ENCODE data around the gene LEPROT.

Gene LEPROT

DNA sequence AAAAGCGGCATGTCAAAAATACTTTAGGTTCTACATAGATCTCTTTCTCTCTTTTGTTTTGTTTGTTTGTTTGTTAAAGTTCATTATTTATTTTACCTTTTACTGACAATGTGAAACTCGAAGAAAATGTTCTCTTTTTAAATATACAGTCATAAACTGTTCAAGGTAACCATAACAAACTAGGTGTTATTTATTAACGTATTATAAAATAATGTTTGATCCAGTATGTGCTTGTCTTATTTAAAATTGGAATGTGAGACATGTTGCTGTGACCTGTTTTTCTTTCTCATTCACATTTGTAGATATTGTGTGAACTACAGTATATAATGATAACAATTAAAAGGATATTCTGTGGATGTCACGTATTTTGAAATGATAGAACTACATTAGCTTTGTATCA lies 5.9 kb upstream of the LEPROT start:
- Histone ChIP-seq H3K27me3 (ENCODE audit: insufficient read depth, low read length, poor library complexity) (no peaks in the 10 kb centered on the region), H2AFZ (ENCODE audit: low read depth, low read length) (no peak overlapping the region), H3K4me1 (ENCODE audit: insufficient read depth, low read length) (peaks cover 6% of the 10 kb centered on the region), H3K9ac (ENCODE audit: low read depth, low read length) (no peak overlapping the region), H3K4me3 (ENCODE audit: low read depth in 1 of 2, low read length in 2 of 2) (no peak overlapping the region), H3K36me3 (ENCODE audit: insufficient read depth, low read length) (no peaks in the 10 kb centered on the region), H4K20me1 (ENCODE audit: insufficient read depth, low read length) (no peaks in the 10 kb centered on the region), H3K27ac (ENCODE audit: low read length) (no peak overlapping the region), H3K9me3 (ENCODE audit: insufficient read depth, low read length, severe bottlenecking) (no peaks in the 10 kb centered on the region), H3K4me2 (ENCODE audit: insufficient read depth, low read length) (no peak overlapping the region), H3K79me2 (ENCODE audit: insufficient read depth, low read length) (no peaks in the 10 kb centered on the region)
- DNase-seq = no peak
- ATAC-seq (ENCODE audit: insufficient read depth, low read depth) = no peak
- no peak for TF ChIP-seq EZH2 (IDR thresholded peaks at IDR 0.05; ENCODE audit: borderline replicate concordance, low read depth, low read length, severe bottlenecking)
- no peak for TF ChIP-seq CTCF (IDR thresholded peaks at IDR 0.05; ENCODE audit: borderline replicate concordance, extremely low read depth, low read length, poor library complexity, severe bottlenecking)

DNA sequence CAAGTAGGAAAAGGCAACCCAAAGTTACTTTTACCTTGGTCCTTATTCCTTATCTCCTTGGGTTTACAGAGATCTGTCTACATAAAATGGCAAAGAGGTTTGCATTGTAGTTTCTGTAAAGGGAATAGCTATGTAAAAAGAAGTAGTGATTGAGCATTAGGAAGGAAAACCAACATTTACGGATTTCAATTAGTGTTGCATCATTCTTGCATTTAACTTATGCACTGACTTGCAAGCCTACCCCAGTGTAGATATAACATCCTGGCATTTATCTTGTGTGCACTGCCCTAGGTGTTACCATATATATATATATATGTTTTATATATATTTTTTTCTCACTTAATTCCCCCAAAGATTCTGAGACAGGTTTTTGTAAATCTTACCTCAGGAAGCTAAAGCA lies 3.7 kb upstream of the LEPROT start:
- Histone ChIP-seq H3K4me3 (ENCODE audit: low read depth in 1 of 2, low read length in 2 of 2) (no peak overlapping the region), H3K9ac (ENCODE audit: low read depth, low read length) (no peak overlapping the region), H3K9me3 (ENCODE audit: insufficient read depth, low read length, severe bottlenecking) (no peaks in the 10 kb centered on the region), H3K4me2 (ENCODE audit: insufficient read depth, low read length) (no peak overlapping the region), H3K27ac (ENCODE audit: low read length) (no peak overlapping the region), H3K27me3 (ENCODE audit: insufficient read depth, low read length, poor library complexity) (no peaks in the 10 kb centered on the region), H2AFZ (ENCODE audit: low read depth, low read length) (no peak overlapping the region), H3K79me2 (ENCODE audit: insufficient read depth, low read length) (peaks cover 11% of the 10 kb centered on the region), H3K36me3 (ENCODE audit: insufficient read depth, low read length) (no peaks in the 10 kb centered on the region; the same call in 1 of the 2 replicates), H3K4me1 (ENCODE audit: insufficient read depth, low read length) (peaks cover 17% of the 10 kb centered on the region), H4K20me1 (ENCODE audit: insufficient read depth, low read length) (no peaks in the 10 kb centered on the region)
- ATAC-seq (ENCODE audit: insufficient read depth, low read depth) = no peak
- no peak for TF ChIP-seq EZH2 (IDR thresholded peaks at IDR 0.05; ENCODE audit: borderline replicate concordance, low read depth, low read length, severe bottlenecking)
- no peak for TF ChIP-seq CTCF (IDR thresholded peaks at IDR 0.05; ENCODE audit: borderline replicate concordance, extremely low read depth, low read length, poor library complexity, severe bottlenecking)
- DNase-seq = no peak

GRCh38 chr1:65417729-65418128 lies 2.7 kb upstream of the LEPROT start:
- Histone ChIP-seq H3K4me1 (ENCODE audit: insufficient read depth, low read length) (peaks cover 27% of the 10 kb centered on the region), H3K36me3 (ENCODE audit: insufficient read depth, low read length) (no peaks in the 10 kb centered on the region; the same call in 1 of the 2 replicates), H3K27ac (ENCODE audit: low read length) (no peak overlapping the region), H3K9me3 (ENCODE audit: insufficient read depth, low read length, severe bottlenecking) (no peaks in the 10 kb centered on the region), H3K9ac (ENCODE audit: low read depth, low read length) (no peak overlapping the region), H3K79me2 (ENCODE audit: insufficient read depth, low read length) (peaks cover 21% of the 10 kb centered on the region), H4K20me1 (ENCODE audit: insufficient read depth, low read length) (no peaks in the 10 kb centered on the region), H2AFZ (ENCODE audit: low read depth, low read length) (no peak overlapping the region), H3K27me3 (ENCODE audit: insufficient read depth, low read length, poor library complexity) (no peaks in the 10 kb centered on the region), H3K4me3 (ENCODE audit: low read depth in 1 of 2, low read length in 2 of 2) (no peak overlapping the region), H3K4me2 (ENCODE audit: insufficient read depth, low read length) (no peak overlapping the region)
- TF ChIP-seq CTCF (IDR thresholded peaks at IDR 0.05; ENCODE audit: borderline replicate concordance, extremely low read depth, low read length, poor library complexity, severe bottlenecking) (no peak), EZH2 (IDR thresholded peaks at IDR 0.05; ENCODE audit: borderline replicate concordance, low read depth, low read length, severe bottlenecking) (no peak)
- ATAC-seq (ENCODE audit: insufficient read depth, low read depth) (no peak), DNase-seq (no peak)

Data from DND-41 (cell line).